AG09309 (cell line): ENCODE measurements around the gene GTF2IRD1.
"Not testable (repeated sequence)": the region's sequence is repeated elsewhere in the genome, so short reads cannot be mapped to it uniquely, and the experiment has no call there.

Source experiments
- DNase-seq: peaks from one replicate; pipeline ENCODE4 v3.0.0-alpha.2; 2010; ENCODE audit warnings: low read depth
- H3K4me3 ChIP-seq: 2 replicates; pipeline ENCODE4 v1.5.1; 2011; ENCODE audit warnings: mild to moderate bottlenecking, low read depth, low read length, moderate library complexity; ENCODE audit not compliant: control insufficient read depth
- CTCF ChIP-seq: IDR thresholded peaks from 2 replicates; pipeline ENCODE4 v1.5.1; 2011; ENCODE audit warnings: mild to moderate bottlenecking, low read depth, low read length, inconsistent platforms; ENCODE audit not compliant: insufficient read depth, control insufficient read depth; ENCODE audit errors: missing control alignments

The GTF2IRD1 gene

GRCh38 chr7:74522281-74522905 lies 68.7 kb downstream of the GTF2IRD1 start:
- no peak overlapping the region for H3K4me3 ChIP-seq
- TF ChIP-seq CTCF: no peak
- DNase-seq: no peak

- no peak overlapping the region for H3K4me3 ChIP-seq
- TF ChIP-seq CTCF: no peak
- no peak for DNase-seq
Observed at GRCh38 chr7:74523015-74523414, 69.3 kb downstream of the GTF2IRD1 start.

- no peak overlapping the region for H3K4me3 ChIP-seq
- DNase-seq: no peak
- TF ChIP-seq CTCF: no peak
Observed at GRCh38 chr7:74525140-74525539, 71.4 kb downstream of the GTF2IRD1 start.

GRCh38 chr7:74525881-74526280 lies 72.2 kb downstream of the GTF2IRD1 start:
- no peak for TF ChIP-seq CTCF
- DNase-seq: no peak
- H3K4me3 ChIP-seq: no peak overlapping the region

- no peak for TF ChIP-seq CTCF
- DNase-seq: no peak
- H3K4me3 ChIP-seq: no peak overlapping the region
Observed at GRCh38 chr7:74526780-74527179, 73.1 kb downstream of the GTF2IRD1 start.

- H3K4me3 ChIP-seq: no peak overlapping the region
- no peak for DNase-seq
- TF ChIP-seq CTCF: no peak
Observed at GRCh38 chr7:74527842-74528241, 74.1 kb downstream of the GTF2IRD1 start.

- not testable (repeated sequence) for H3K4me3 ChIP-seq, DNase-seq
Observed at GRCh38 chr7:74528773-74529172, 75.1 kb downstream of the GTF2IRD1 start.
